Subcutaneous adipose tissue (tissue), 4 donors: Measurements from ENCODE around the gene LMTK2. TPM values are rescaled to one million over a fixed set of nuclear protein-coding genes. Genes with fewer than 3 reads are reported as not detected.

ENCODE experiments used
- total RNA-seq, 4 donors: library from RNA; depleted of rRNA; stranded (reverse); fragments of >200 nt; gene quantifications; one replicate each; pipeline ENCODE4 v1.1.0, GENCODE V29; 2016
- TF ChIP-seq, protein P1 (sequence below): fragments of 450-650 bp; IDR thresholded peaks from one replicate; pipeline ENCODE4 v1.5.1; 2016; ENCODE audit warnings: low read depth, mild to moderate bottlenecking, control low read depth, antibody characterized with exemption, moderate library complexity

LMTK2 gene
- total RNA-seq, 4 donors from 2014 or later = 7.3 to 15.4 (median 8.6) TPM

- TF ChIP-seq, protein P1, sequence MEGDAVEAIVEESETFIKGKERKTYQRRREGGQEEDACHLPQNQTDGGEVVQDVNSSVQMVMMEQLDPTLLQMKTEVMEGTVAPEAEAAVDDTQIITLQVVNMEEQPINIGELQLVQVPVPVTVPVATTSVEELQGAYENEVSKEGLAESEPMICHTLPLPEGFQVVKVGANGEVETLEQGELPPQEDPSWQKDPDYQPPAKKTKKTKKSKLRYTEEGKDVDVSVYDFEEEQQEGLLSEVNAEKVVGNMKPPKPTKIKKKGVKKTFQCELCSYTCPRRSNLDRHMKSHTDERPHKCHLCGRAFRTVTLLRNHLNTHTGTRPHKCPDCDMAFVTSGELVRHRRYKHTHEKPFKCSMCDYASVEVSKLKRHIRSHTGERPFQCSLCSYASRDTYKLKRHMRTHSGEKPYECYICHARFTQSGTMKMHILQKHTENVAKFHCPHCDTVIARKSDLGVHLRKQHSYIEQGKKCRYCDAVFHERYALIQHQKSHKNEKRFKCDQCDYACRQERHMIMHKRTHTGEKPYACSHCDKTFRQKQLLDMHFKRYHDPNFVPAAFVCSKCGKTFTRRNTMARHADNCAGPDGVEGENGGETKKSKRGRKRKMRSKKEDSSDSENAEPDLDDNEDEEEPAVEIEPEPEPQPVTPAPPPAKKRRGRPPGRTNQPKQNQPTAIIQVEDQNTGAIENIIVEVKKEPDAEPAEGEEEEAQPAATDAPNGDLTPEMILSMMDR = no peak
Measured at GRCh38 chr7:98254516-98254915, 147.9 kb downstream of the LMTK2 start.

GRCh38 chr7:98254951-98255610 lies 148.4 kb downstream of the LMTK2 start:
- TF ChIP-seq, protein P1 = no peak

DNA sequence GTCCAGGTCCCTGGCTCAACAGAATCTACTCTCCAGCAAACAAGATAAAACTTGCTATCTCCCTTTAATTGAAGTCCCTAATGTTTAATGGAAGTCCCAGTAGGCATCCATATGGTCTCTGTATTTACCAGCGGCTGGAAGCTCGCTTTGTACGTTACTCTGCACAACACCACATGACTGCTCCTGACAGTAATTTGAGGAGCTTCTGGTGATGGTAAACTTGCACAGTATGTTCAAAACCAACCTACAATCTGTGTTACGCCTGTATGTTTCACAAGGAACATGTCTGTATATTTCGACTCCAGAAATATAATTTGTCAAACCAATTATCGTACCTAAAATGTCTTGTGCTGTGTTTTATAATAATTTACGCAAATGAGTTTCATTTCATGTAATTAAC lies 149.8 kb downstream of the LMTK2 start:
- TF ChIP-seq, protein P1 = no peak

GRCh38 chr7:98257701-98258100 lies 151.0 kb downstream of the LMTK2 start:
- TF ChIP-seq, protein P1 = no peak

Other genes with a start within 250 kb of the LMTK2 start
- 10 to 100 TPM in 2 of 4 donors, 1 to 10 TPM in 2; 7.5 to 14.8 (median 10.3) TPM for gene ASNS, start 234.5 kb upstream of the LMTK2 start, total RNA-seq
- gene OCM2, start 116.7 kb upstream of the LMTK2 start, total RNA-seq = not detected
- not detected for gene BHLHA15, start 104.6 kb downstream of the LMTK2 start, total RNA-seq
- gene TECPR1, start 145.4 kb downstream of the LMTK2 start, total RNA-seq = 10 to 100 TPM in 3 of 4 donors, 1 to 10 TPM in 1; 9.7 to 36.2 (median 11.9) TPM
- gene BRI3, start 174.8 kb downstream of the LMTK2 start, total RNA-seq = 100 to 1,000 TPM in 1 of 4 donors, 10 to 100 TPM in 3; 69.3 to 106 (median 82.5) TPM